ENCODE measurements around the gene PRSS21.

DNA sequence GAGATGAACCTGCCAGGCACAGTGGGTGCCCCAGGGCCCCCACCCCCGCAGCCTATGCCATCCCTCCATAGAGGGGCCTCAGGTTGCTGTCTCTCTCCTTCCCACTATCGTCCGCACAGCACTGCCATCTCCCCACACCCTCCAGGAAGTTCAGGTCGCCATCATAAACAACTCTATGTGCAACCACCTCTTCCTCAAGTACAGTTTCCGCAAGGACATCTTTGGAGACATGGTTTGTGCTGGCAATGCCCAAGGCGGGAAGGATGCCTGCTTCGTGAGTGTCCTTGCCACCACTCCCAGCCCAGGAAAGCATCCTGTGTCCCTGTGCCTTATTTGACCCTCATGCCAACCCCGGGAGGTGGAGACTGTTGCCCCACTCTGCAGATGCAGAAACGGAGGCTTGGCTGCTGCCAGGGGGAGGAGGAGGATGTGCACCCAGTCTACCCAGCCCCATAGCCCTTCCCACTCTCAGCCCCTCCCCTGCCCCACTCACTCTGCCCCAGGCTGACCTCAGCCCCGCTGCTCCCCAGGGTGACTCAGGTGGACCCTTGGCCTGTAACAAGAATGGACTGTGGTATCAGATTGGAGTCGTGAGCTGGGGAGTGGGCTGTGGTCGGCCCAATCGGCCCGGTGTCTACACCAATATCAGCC lies 3.9 kb downstream of the PRSS21 start:
- TF ChIP-seq, protein P1, sequence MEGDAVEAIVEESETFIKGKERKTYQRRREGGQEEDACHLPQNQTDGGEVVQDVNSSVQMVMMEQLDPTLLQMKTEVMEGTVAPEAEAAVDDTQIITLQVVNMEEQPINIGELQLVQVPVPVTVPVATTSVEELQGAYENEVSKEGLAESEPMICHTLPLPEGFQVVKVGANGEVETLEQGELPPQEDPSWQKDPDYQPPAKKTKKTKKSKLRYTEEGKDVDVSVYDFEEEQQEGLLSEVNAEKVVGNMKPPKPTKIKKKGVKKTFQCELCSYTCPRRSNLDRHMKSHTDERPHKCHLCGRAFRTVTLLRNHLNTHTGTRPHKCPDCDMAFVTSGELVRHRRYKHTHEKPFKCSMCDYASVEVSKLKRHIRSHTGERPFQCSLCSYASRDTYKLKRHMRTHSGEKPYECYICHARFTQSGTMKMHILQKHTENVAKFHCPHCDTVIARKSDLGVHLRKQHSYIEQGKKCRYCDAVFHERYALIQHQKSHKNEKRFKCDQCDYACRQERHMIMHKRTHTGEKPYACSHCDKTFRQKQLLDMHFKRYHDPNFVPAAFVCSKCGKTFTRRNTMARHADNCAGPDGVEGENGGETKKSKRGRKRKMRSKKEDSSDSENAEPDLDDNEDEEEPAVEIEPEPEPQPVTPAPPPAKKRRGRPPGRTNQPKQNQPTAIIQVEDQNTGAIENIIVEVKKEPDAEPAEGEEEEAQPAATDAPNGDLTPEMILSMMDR (IDR thresholded peaks at IDR 0.05): no peak
- TF ChIP-seq, protein P2, sequence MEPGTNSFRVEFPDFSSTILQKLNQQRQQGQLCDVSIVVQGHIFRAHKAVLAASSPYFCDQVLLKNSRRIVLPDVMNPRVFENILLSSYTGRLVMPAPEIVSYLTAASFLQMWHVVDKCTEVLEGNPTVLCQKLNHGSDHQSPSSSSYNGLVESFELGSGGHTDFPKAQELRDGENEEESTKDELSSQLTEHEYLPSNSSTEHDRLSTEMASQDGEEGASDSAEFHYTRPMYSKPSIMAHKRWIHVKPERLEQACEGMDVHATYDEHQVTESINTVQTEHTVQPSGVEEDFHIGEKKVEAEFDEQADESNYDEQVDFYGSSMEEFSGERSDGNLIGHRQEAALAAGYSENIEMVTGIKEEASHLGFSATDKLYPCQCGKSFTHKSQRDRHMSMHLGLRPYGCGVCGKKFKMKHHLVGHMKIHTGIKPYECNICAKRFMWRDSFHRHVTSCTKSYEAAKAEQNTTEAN (CRISPR knock-in tag; IDR thresholded peaks at IDR 0.05): no peak
- no peak for TF ChIP-seq MXD4 (CRISPR knock-in tag; IDR thresholded peaks at IDR 0.05; ENCODE audit: borderline replicate concordance)
- TF ChIP-seq JUN (CRISPR knock-in tag; IDR thresholded peaks at IDR 0.05): no peak
- TF ChIP-seq GABPB1 (CRISPR knock-in tag; IDR thresholded peaks at IDR 0.05): no peak
- no peak for TF ChIP-seq ATF1 (CRISPR knock-in tag; IDR thresholded peaks at IDR 0.05)
- TF ChIP-seq SP1 (CRISPR knock-in tag; conservative IDR thresholded peaks at IDR 0.05): no peak
- TF ChIP-seq, protein P3, sequence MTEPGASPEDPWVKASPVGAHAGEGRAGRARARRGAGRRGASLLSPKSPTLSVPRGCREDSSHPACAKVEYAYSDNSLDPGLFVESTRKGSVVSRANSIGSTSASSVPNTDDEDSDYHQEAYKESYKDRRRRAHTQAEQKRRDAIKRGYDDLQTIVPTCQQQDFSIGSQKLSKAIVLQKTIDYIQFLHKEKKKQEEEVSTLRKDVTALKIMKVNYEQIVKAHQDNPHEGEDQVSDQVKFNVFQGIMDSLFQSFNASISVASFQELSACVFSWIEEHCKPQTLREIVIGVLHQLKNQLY (CRISPR knock-in tag; IDR thresholded peaks at IDR 0.05): no peak
- TF ChIP-seq, protein P4, sequence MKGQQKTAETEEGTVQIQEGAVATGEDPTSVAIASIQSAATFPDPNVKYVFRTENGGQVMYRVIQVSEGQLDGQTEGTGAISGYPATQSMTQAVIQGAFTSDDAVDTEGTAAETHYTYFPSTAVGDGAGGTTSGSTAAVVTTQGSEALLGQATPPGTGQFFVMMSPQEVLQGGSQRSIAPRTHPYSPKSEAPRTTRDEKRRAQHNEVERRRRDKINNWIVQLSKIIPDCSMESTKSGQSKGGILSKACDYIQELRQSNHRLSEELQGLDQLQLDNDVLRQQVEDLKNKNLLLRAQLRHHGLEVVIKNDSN (CRISPR knock-in tag; IDR thresholded peaks at IDR 0.05): no peak

Measured in WTC11 (cell line).